K562 (cell line): ENCODE measurements around the gene FAM50B.

Experiments used
- ELF1 ChIP-seq: fragments of 200-800 bp; sonication (Bioruptor generic); IDR thresholded peaks from 2 replicates; pipeline ENCODE4 v1.6.1; 2016; ENCODE audit warnings: missing genetic modification characterization, missing compliant biosample characterization
- KDM5B ChIP-seq: fragments of 200-600 bp; sonication (generic); IDR thresholded peaks from 2 replicates; pipeline ENCODE4 v1.6.1; 2012; ENCODE audit warnings: low read depth, mild to moderate bottlenecking, moderate library complexity, low read length, control low read depth, inconsistent platforms; ENCODE audit not compliant: insufficient replicate concordance
- SAP30 ChIP-seq: fragments of 200-600 bp; sonication (generic); IDR thresholded peaks from 2 replicates; pipeline ENCODE4 v1.6.1; 2012; ENCODE audit warnings: borderline replicate concordance, low read depth, mild to moderate bottlenecking, moderate library complexity, low read length, control low read depth, inconsistent platforms; ENCODE audit not compliant: insufficient read depth, poor library complexity, severe bottlenecking
- TF ChIP-seq, protein P1 (sequence below), 2 experiments: fragments of 450-650 bp; IDR thresholded peaks; 2 replicates each; pipeline ENCODE4 v1.6.1; 2016

- TF ChIP-seq, protein P1, sequence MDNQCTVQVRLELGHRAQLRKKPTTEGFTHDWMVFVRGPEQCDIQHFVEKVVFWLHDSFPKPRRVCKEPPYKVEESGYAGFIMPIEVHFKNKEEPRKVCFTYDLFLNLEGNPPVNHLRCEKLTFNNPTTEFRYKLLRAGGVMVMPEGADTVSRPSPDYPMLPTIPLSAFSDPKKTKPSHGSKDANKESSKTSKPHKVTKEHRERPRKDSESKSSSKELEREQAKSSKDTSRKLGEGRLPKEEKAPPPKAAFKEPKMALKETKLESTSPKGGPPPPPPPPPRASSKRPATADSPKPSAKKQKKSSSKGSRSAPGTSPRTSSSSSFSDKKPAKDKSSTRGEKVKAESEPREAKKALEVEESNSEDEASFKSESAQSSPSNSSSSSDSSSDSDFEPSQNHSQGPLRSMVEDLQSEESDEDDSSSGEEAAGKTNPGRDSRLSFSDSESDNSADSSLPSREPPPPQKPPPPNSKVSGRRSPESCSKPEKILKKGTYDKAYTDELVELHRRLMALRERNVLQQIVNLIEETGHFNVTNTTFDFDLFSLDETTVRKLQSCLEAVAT (IDR thresholded peaks at IDR 0.05), result no peak
- TF ChIP-seq SAP30, result no peak
- TF ChIP-seq KDM5B, result no peak
- TF ChIP-seq ELF1, result no peak
Measured at GRCh38 chr6:3799719-3800118, 49.5 kb upstream of the FAM50B start.
